GM23248 (cell line): ENCODE data around the gene NAXE.

Experiments used
- EZH2 ChIP-seq: fragments of 200-600 bp; sonication (generic); IDR thresholded peaks from 2 replicates; pipeline ENCODE4 v1.6.1; 2018; ENCODE audit warnings: antibody characterized with exemption, mild to moderate bottlenecking; ENCODE audit not compliant: insufficient read depth, poor library complexity, severe bottlenecking
- EZH2phosphoT487 ChIP-seq: fragments of 200-600 bp; sonication (generic); IDR thresholded peaks from 2 replicates; pipeline ENCODE4 v1.6.1; 2018; ENCODE audit warnings: antibody characterized with exemption, moderate library complexity, mild to moderate bottlenecking, low read depth; ENCODE audit not compliant: insufficient read depth

- TF ChIP-seq EZH2 (no peak), EZH2phosphoT487 (no peak)
Observed at GRCh38 chr1:156584813-156585212, 6.8 kb upstream of the NAXE start.
